CMK (cell line): ENCODE results near the gene ANXA5.
"Not testable (repeated sequence)": the region's sequence is repeated elsewhere in the genome, so short reads cannot be mapped to it uniquely, and the experiment has no call there.

Experiments used
- DNase-seq: peaks from one replicate; pipeline ENCODE4 v3.0.0-alpha.2; 2010; ENCODE audit warnings: low read depth

ANXA5 gene

GRCh38 chr4:121696581-121697461 lies at the start of gene ANXA5:
TSS of gene ANXA5 (minus strand) at chr4:121696980. CDS start at chr4:121696589, 391 bp downstream.
- DNase-seq = peak; percentile 44

GRCh38 chr4:121742794-121743193 lies 46.0 kb upstream of the ANXA5 start:
- DNase-seq = no peak

GRCh38 chr4:121741751-121742150 lies 45.0 kb upstream of the ANXA5 start:
- DNase-seq = no peak

GRCh38 chr4:121740796-121741409 lies 44.1 kb upstream of the ANXA5 start:
- DNase-seq = no peak

GRCh38 chr4:121739575-121739974 lies 42.8 kb upstream of the ANXA5 start:
- no peak for DNase-seq

GRCh38 chr4:121738780-121739535 lies 42.2 kb upstream of the ANXA5 start:
- no peak for DNase-seq

GRCh38 chr4:121737846-121738554 lies 41.2 kb upstream of the ANXA5 start:
- no peak for DNase-seq

GRCh38 chr4:121736735-121737351 lies 40.1 kb upstream of the ANXA5 start:
- no peak for DNase-seq

- no peak for DNase-seq
Observed at GRCh38 chr4:121734571-121734970, 37.8 kb upstream of the ANXA5 start.

- no peak for DNase-seq
Observed at GRCh38 chr4:121733942-121734341, 37.2 kb upstream of the ANXA5 start.

- not testable (repeated sequence) for DNase-seq
Observed at GRCh38 chr4:121729753-121730152, 33.0 kb upstream of the ANXA5 start.

GRCh38 chr4:121728798-121729226 lies 32.0 kb upstream of the ANXA5 start:
- no peak for DNase-seq

- DNase-seq = no peak
Observed at GRCh38 chr4:121728066-121728465, 31.3 kb upstream of the ANXA5 start.

GRCh38 chr4:121726642-121727268 lies 30.0 kb upstream of the ANXA5 start:
- peak; percentile 20 for DNase-seq

- DNase-seq = no peak
Observed at GRCh38 chr4:121724671-121725070, 27.9 kb upstream of the ANXA5 start.

GRCh38 chr4:121721700-121722099 lies 24.9 kb upstream of the ANXA5 start:
- DNase-seq = no peak

- DNase-seq = no peak
Observed at GRCh38 chr4:121720109-121720508, 23.3 kb upstream of the ANXA5 start.

- no peak for DNase-seq
Observed at GRCh38 chr4:121717680-121718237, 21.0 kb upstream of the ANXA5 start.

- DNase-seq = no peak
Observed at GRCh38 chr4:121714548-121714947, 17.8 kb upstream of the ANXA5 start.

GRCh38 chr4:121712783-121713182 lies 16.0 kb upstream of the ANXA5 start:
- DNase-seq = no peak
